NT2/D1 (cell line): ENCODE data around the gene ARFGAP2.

Experiments used
- SUZ12 ChIP-seq: IDR thresholded peaks from 2 replicates; pipeline ENCODE4 v1.6.1; 2011; ENCODE audit not compliant: insufficient read length, insufficient read depth; ENCODE audit errors: extremely low read depth
- YY1 ChIP-seq: IDR thresholded peaks from 2 replicates; pipeline ENCODE4 v1.6.1; 2011; ENCODE audit not compliant: insufficient read length, insufficient read depth

DNA sequence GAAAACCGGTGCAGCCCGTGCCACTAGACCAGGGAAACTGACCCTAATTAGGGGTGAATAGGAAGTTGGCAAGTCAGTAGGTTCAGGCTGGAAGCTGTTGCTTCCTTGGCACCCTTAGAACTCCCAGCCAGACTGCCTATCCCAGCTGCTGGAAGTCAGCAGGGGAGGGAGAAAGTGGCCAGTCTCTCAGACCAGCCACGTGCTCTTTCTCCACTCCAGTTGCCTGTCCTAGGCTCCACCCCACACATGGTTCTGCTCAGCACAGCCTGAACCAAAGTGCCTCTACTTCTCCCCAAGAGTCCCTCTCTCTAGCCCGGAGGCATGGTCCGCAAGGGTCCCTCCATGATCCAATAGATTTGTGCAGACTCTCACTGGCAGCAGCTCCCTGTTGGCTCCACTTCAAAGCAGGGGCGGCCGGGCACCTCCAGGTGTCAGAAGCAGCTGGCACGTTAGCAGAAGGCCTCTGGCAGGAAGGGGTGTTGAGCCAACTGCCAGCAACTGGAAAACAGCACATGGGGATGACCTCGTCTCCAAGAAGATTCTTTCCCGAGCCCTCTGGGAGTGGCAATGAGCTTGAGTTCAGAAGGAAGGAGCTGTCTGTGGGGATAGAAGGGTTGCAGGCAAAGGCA is 27.7 kb downstream of the ARFGAP2 start:
- TF ChIP-seq YY1 (no peak), SUZ12 (no peak)
